ENCODE data around the gene COL20A1. TPM values are rescaled to one million over a fixed set of nuclear protein-coding genes. Genes with fewer than 3 reads are reported as not detected.

The COL20A1 gene
- total and polyA plus RNA-seq, 2 donors, result 1.2 TPM; not detected in 1

- H3K27ac ChIP-seq (ENCODE audit: low read depth), result no peak overlapping the region
- H3K36me3 ChIP-seq (ENCODE audit: insufficient read depth), result no peaks in the 10 kb centered on the region
- H3K4me1 ChIP-seq (ENCODE audit: insufficient read depth), result no peaks in the 10 kb centered on the region
- WGBS, result 46% methylated on average over 27 of the region's 27 CpGs
- no peak for DNase-seq (ENCODE audit: extremely low spot score)
- no peak overlapping the region for H3K4me3 ChIP-seq (ENCODE audit: low read depth, low read length)
Measured at GRCh38 chr20:63345328-63346100, 52.5 kb downstream of the COL20A1 start.

- H3K4me1 ChIP-seq (ENCODE audit: insufficient read depth), result no peaks in the 10 kb centered on the region
- no peak for DNase-seq (ENCODE audit: extremely low spot score)
- H3K4me3 ChIP-seq (ENCODE audit: low read depth, low read length), result no peak overlapping the region
- no peak overlapping the region for H3K27ac ChIP-seq (ENCODE audit: low read depth)
- no peaks in the 10 kb centered on the region for H3K36me3 ChIP-seq (ENCODE audit: insufficient read depth)
- WGBS, result 67% methylated on average over 50 of the region's 50 CpGs
Measured at GRCh38 chr20:63346131-63347080, 53.4 kb downstream of the COL20A1 start.

- H3K4me1 ChIP-seq (ENCODE audit: insufficient read depth), result no peaks in the 10 kb centered on the region
- no peak for DNase-seq (ENCODE audit: extremely low spot score)
- no peaks in the 10 kb centered on the region for H3K36me3 ChIP-seq (ENCODE audit: insufficient read depth)
- H3K27ac ChIP-seq (ENCODE audit: low read depth), result no peak overlapping the region
- no peak overlapping the region for H3K4me3 ChIP-seq (ENCODE audit: low read depth, low read length)
- WGBS, result 78% methylated on average over 33 of the region's 33 CpGs
Measured at GRCh38 chr20:63347081-63347741, 54.2 kb downstream of the COL20A1 start.

GRCh38 chr20:63347950-63348827 is 55.2 kb downstream of the COL20A1 start:
- no peak overlapping the region for H3K27ac ChIP-seq (ENCODE audit: low read depth)
- WGBS, result 88% methylated on average over 46 of the region's 46 CpGs
- DNase-seq (ENCODE audit: extremely low spot score), result no peak
- H3K36me3 ChIP-seq (ENCODE audit: insufficient read depth), result no peaks in the 10 kb centered on the region
- no peaks in the 10 kb centered on the region for H3K4me1 ChIP-seq (ENCODE audit: insufficient read depth)
- no peak overlapping the region for H3K4me3 ChIP-seq (ENCODE audit: low read depth, low read length)

- Histone ChIP-seq H3K4me3 (ENCODE audit: low read depth, low read length) (no peak overlapping the region), H3K36me3 (ENCODE audit: insufficient read depth) (no peaks in the 10 kb centered on the region), H3K4me1 (ENCODE audit: insufficient read depth) (no peaks in the 10 kb centered on the region), H3K27ac (ENCODE audit: low read depth) (no peak overlapping the region)
- WGBS, result 89% methylated on average over 29 of the region's 29 CpGs
- DNase-seq (ENCODE audit: extremely low spot score), result no peak
Measured at GRCh38 chr20:63348828-63349515, 56.0 kb downstream of the COL20A1 start.

GRCh38 chr20:63349516-63349895 is 56.5 kb downstream of the COL20A1 start:
- Histone ChIP-seq H3K36me3 (ENCODE audit: insufficient read depth) (no peaks in the 10 kb centered on the region), H3K4me1 (ENCODE audit: insufficient read depth) (no peaks in the 10 kb centered on the region), H3K4me3 (ENCODE audit: low read depth, low read length) (no peak overlapping the region), H3K27ac (ENCODE audit: low read depth) (no peak overlapping the region)
- WGBS, result 93% methylated on average over 29 of the region's 29 CpGs
- DNase-seq (ENCODE audit: extremely low spot score), result no peak

GRCh38 chr20:63350196-63350595 is 57.2 kb downstream of the COL20A1 start:
- 96% methylated on average over 33 of the region's 33 CpGs for WGBS
- no peaks in the 10 kb centered on the region for H3K36me3 ChIP-seq (ENCODE audit: insufficient read depth)
- DNase-seq (ENCODE audit: extremely low spot score), result no peak

GRCh38 chr20:63350597-63351325 is 57.8 kb downstream of the COL20A1 start:
- no peaks in the 10 kb centered on the region for H3K4me1 ChIP-seq (ENCODE audit: insufficient read depth)
- H3K36me3 ChIP-seq (ENCODE audit: insufficient read depth), result no peaks in the 10 kb centered on the region
- no peak overlapping the region for H3K4me3 ChIP-seq (ENCODE audit: low read depth, low read length)
- no peak for DNase-seq (ENCODE audit: extremely low spot score)
- WGBS, result 95% methylated on average over 46 of the region's 46 CpGs
- H3K27ac ChIP-seq (ENCODE audit: low read depth), result no peak overlapping the region

More at GRCh38 chr20:63350196-63350595, 57.2 kb downstream of the COL20A1 start:
- Histone ChIP-seq H3K27ac (ENCODE audit: low read depth) (no peak overlapping the region), H3K4me1 (ENCODE audit: insufficient read depth) (no peaks in the 10 kb centered on the region), H3K4me3 (ENCODE audit: low read depth, low read length) (no peak overlapping the region)

GRCh38 chr20:63351326-63351700 is 58.3 kb downstream of the COL20A1 start:
- no peaks in the 10 kb centered on the region for H3K4me1 ChIP-seq (ENCODE audit: insufficient read depth)
- WGBS, result 86% methylated on average over 12 of the region's 12 CpGs
- H3K27ac ChIP-seq (ENCODE audit: low read depth), result no peak overlapping the region
- H3K36me3 ChIP-seq (ENCODE audit: insufficient read depth), result no peaks in the 10 kb centered on the region
- DNase-seq (ENCODE audit: extremely low spot score), result no peak
- H3K4me3 ChIP-seq (ENCODE audit: low read depth, low read length), result no peak overlapping the region

- Histone ChIP-seq H3K4me3 (ENCODE audit: low read depth, low read length) (no peak overlapping the region), H3K4me1 (ENCODE audit: insufficient read depth) (no peaks in the 10 kb centered on the region), H3K36me3 (ENCODE audit: insufficient read depth) (no peaks in the 10 kb centered on the region), H3K27ac (ENCODE audit: low read depth) (no peak overlapping the region)
- no peak for DNase-seq (ENCODE audit: extremely low spot score)
- 22% methylated on average over 28 of the region's 28 CpGs for WGBS
Measured at GRCh38 chr20:63351811-63352591, 59.0 kb downstream of the COL20A1 start.

GRCh38 chr20:63352811-63353221 is 59.8 kb downstream of the COL20A1 start:
- Histone ChIP-seq H3K36me3 (ENCODE audit: insufficient read depth) (no peaks in the 10 kb centered on the region), H3K4me1 (ENCODE audit: insufficient read depth) (no peaks in the 10 kb centered on the region), H3K4me3 (ENCODE audit: low read depth, low read length) (no peak overlapping the region), H3K27ac (ENCODE audit: low read depth) (no peak overlapping the region)
- 37% methylated on average over 12 of the region's 12 CpGs for WGBS
- no peak for DNase-seq (ENCODE audit: extremely low spot score)
